ENCODE data around the gene ASCL3. TPM values are rescaled to one million over a fixed set of nuclear protein-coding genes. Genes with fewer than 3 reads are reported as not detected.

The ASCL3 gene
- total RNA-seq, 2 donors from 2014 or later = not detected

- H3K27me3 ChIP-seq (replicated peaks; ENCODE audit: insufficient read depth) = no peaks in the 10 kb centered on the region
- ATAC-seq (ENCODE audit: insufficient number of reproducible peaks, low FRiP score, low read depth) = no peak
- H3K9me3 ChIP-seq = no peaks in the 10 kb centered on the region
- peaks cover 14 to 41% of the 10 kb centered on the region in 2 donors for H3K4me1 ChIP-seq (ENCODE audit: control insufficient read depth in 1 of 2, low read depth in 2 of 2)
- DNase-seq (ENCODE audit: low spot score) = no peak
- peak overlapping the region; percentile 21 to 93 for H3K27ac ChIP-seq
- H3K4me3 ChIP-seq = peak overlapping the region; percentile 87
- no peaks in the 10 kb centered on the region for H3K36me3 ChIP-seq
- TF ChIP-seq CTCF (IDR thresholded peaks at IDR 0.05) = no peak
Observed at GRCh38 chr11:8962841-8963240, 20.0 kb upstream of the ASCL3 start.

GRCh38 chr11:8961401-8961800 is 18.6 kb upstream of the ASCL3 start:
- H3K9me3 ChIP-seq = no peaks in the 10 kb centered on the region
- peaks cover 14 to 41% of the 10 kb centered on the region in 2 donors for H3K4me1 ChIP-seq (ENCODE audit: control insufficient read depth in 1 of 2, low read depth in 2 of 2)
- no peak overlapping the region for H3K27ac ChIP-seq
- no peak overlapping the region for H3K4me3 ChIP-seq
- no peaks in the 10 kb centered on the region for H3K36me3 ChIP-seq
- ATAC-seq (ENCODE audit: insufficient number of reproducible peaks, low FRiP score, low read depth) (no peak), DNase-seq (ENCODE audit: low spot score) (no peak)
- TF ChIP-seq CTCF (IDR thresholded peaks at IDR 0.05) = no peak
- no peaks in the 10 kb centered on the region for H3K27me3 ChIP-seq (replicated peaks; ENCODE audit: insufficient read depth)

GRCh38 chr11:8959546-8960166 is 16.8 kb upstream of the ASCL3 start:
- peak overlapping the region; percentile 11 for H3K4me3 ChIP-seq
- peak; percentile 48 for TF ChIP-seq CTCF (IDR thresholded peaks at IDR 0.05)
- H3K27ac ChIP-seq = peak overlapping the region; percentile 6 to 50
- peaks cover 14 to 30% of the 10 kb centered on the region in 2 donors for H3K4me1 ChIP-seq (ENCODE audit: control insufficient read depth in 1 of 2, low read depth in 2 of 2)
- H3K27me3 ChIP-seq (replicated peaks; ENCODE audit: insufficient read depth) = no peaks in the 10 kb centered on the region
- ATAC-seq (ENCODE audit: insufficient number of reproducible peaks, low FRiP score, low read depth) = no peak
- DNase-seq (ENCODE audit: low spot score) = no peak
- H3K9me3 ChIP-seq = no peaks in the 10 kb centered on the region
- peaks cover 9% of the 10 kb centered on the region for H3K36me3 ChIP-seq

DNA sequence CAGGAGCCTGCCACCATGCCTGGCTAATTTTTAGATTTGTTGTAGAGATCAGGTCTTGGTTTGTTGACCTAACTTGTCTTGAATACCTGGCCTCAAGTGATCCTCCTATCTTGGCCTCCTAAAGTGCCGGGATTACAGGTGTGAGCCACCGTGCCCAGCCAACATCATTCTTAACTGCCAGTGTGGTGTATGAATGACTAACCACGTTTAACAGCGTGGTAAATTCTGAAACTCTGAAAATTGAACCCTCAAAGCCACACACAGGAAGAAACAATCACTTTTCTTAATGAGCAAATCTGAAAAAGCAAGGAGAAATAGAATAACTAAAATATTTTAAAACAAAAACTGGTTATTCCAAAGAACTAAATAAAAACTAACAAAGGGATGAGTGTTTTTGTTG is 14.0 kb upstream of the ASCL3 start:
- ATAC-seq (ENCODE audit: insufficient number of reproducible peaks, low FRiP score, low read depth) = no peak

DNA sequence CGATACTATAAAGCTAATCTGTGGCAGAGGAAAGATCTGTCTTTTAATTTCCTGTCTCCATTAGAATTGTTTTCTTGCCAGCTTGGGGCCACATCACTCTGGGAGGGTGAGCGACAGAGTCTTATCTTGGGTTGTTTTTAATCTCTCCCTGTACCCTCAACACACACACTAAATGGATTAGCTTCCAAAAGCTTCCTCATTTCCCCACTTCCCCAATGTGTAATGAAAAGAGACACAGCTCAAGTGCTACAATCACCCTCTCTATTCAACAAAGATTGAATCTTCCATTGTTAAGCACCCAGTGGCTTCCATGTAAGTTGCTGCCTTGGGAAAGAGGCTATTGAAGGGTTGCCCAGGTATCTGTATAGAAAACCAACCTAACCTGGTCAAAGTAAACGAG is 6.1 kb upstream of the ASCL3 start:
- Histone ChIP-seq H3K4me1 (ENCODE audit: control insufficient read depth in 1 of 2, low read depth in 2 of 2) (no peaks in the 10 kb centered on the region), H3K27ac (no peak overlapping the region), H3K9me3 (no peaks in the 10 kb centered on the region), H3K36me3 (peaks cover 34% of the 10 kb centered on the region), H3K4me3 (no peak overlapping the region), H3K27me3 (replicated peaks; ENCODE audit: insufficient read depth) (no peaks in the 10 kb centered on the region)
- ATAC-seq (ENCODE audit: insufficient number of reproducible peaks, low FRiP score, low read depth) (no peak), DNase-seq (ENCODE audit: low spot score) (no peak)
- TF ChIP-seq CTCF (IDR thresholded peaks at IDR 0.05) = no peak

More for the DNA sequence above, 14.0 kb upstream of the ASCL3 start:
- Histone ChIP-seq H3K4me1 (ENCODE audit: control insufficient read depth in 1 of 2, low read depth in 2 of 2) (peaks cover 2 to 18% of the 10 kb centered on the region in 2 donors), H3K27me3 (replicated peaks; ENCODE audit: insufficient read depth) (no peaks in the 10 kb centered on the region), H3K36me3 (peaks cover 24% of the 10 kb centered on the region), H3K9me3 (no peaks in the 10 kb centered on the region), H3K27ac (no peak overlapping the region), H3K4me3 (no peak overlapping the region)
- TF ChIP-seq CTCF (IDR thresholded peaks at IDR 0.05) = no peak
- no peak for DNase-seq (ENCODE audit: low spot score)

Data from thoracic aorta (tissue), 2 donors.